ENCODE data around the gene DUSP1. TPM values are rescaled to one million over a fixed set of nuclear protein-coding genes. Genes with fewer than 3 reads are reported as not detected.

Gene DUSP1
- total and polyA plus RNA-seq, 10 of the 15 experiments (the other 5 are each of a cell fraction or from before 2014, with no cell fraction given): 1.4 to 6.2 (median 3.9) TPM

- Histone ChIP-seq H3K27ac (ENCODE audit: control insufficient read depth, insufficient read depth) (no peak overlapping the region), H4K20me1 (ENCODE audit: control insufficient read depth, insufficient read depth) (no peaks in the 10 kb centered on the region), H3K36me3 (ENCODE audit: control insufficient read depth in 2 of 2, insufficient read depth in 2 of 2, low read length in 1 of 2) (no peaks in the 10 kb centered on the region), H3K9me3 (replicated peaks; ENCODE audit: control insufficient read depth, insufficient read depth, low read length) (no peaks in the 10 kb centered on the region), H3K79me2 (ENCODE audit: control insufficient read depth, insufficient read depth, low read length) (no peaks in the 10 kb centered on the region), H3K4me2 (ENCODE audit: control insufficient read depth, insufficient read depth) (no peak overlapping the region), H3K27me3 (replicated peaks in 1 of 2; ENCODE audit: control insufficient read depth in 2 of 2, insufficient read depth in 2 of 2, low read length in 1 of 2) (peaks cover 0 to 2% of the 10 kb centered on the region in 2 experiments; a peak in 2 of 4 replicates), H3K4me3 (no peak overlapping the region), H3K4me1 (ENCODE audit: control insufficient read depth, insufficient read depth, low read length) (no peaks in the 10 kb centered on the region), H2AFZ (ENCODE audit: control insufficient read depth, low read depth, low read length) (no peak overlapping the region), H3K9ac (ENCODE audit: control insufficient read depth, insufficient read depth, low read length) (no peak overlapping the region)
- WGBS (ENCODE audit: insufficient coverage, insufficient replicate concordance, low lambda C conversion rate, missing lambda C conversion rate): 56% methylated on average over 13 of the region's 13 CpGs
- ATAC-seq: no peak
- CTCF ChIA-PET: no interaction called here
- POLR2A ChIA-PET: no interaction called here
- no peak for FAIRE-seq
- TF ChIP-seq YBX1 (IDR thresholded peaks at IDR 0.05) (no peak), ESRRA (IDR thresholded peaks at IDR 0.05; ENCODE audit: low read length) (no peak)
- intact Hi-C loops (cut with micrococcal nuclease; ENCODE audit: unreplicated experiment): no loop called here
- BruUV-seq (replicated peaks): no TSS peak
- RAD21 ChIA-PET (ENCODE audit: unreplicated experiment): no interaction called here
- in situ Hi-C loops (cut with MboI): no loop called here
- SMC1A ChIA-PET (ENCODE audit: uncharacterized antibody, unreplicated experiment): no interaction called here
- no peak for DNase-seq (ENCODE audit: low read depth, low spot score)
Observed at GRCh38 chr5:172729588-172729987, 41.4 kb downstream of the DUSP1 start.

- ChIA-PET SMC1A (ENCODE audit: uncharacterized antibody, unreplicated experiment) (no interaction called here), CTCF (no interaction called here), RAD21 (ENCODE audit: unreplicated experiment) (no interaction called here), POLR2A (interaction anchor here (1.0 kb wide), 1 partner anchor 314 kb away, joined by 3 read pairs; no protein-coding TSS in a partner anchor)
- Histone ChIP-seq H3K79me2 (ENCODE audit: control insufficient read depth, insufficient read depth, low read length) (no peaks in the 10 kb centered on the region), H3K9ac (ENCODE audit: control insufficient read depth, insufficient read depth, low read length) (no peak overlapping the region), H4K20me1 (ENCODE audit: control insufficient read depth, insufficient read depth) (no peaks in the 10 kb centered on the region), H3K4me1 (ENCODE audit: control insufficient read depth, insufficient read depth, low read length) (no peaks in the 10 kb centered on the region), H3K4me2 (ENCODE audit: control insufficient read depth, insufficient read depth) (no peak overlapping the region), H3K36me3 (ENCODE audit: control insufficient read depth in 2 of 2, insufficient read depth in 2 of 2, low read length in 1 of 2) (no peaks in the 10 kb centered on the region), H3K27ac (ENCODE audit: control insufficient read depth, insufficient read depth) (no peak overlapping the region), H2AFZ (ENCODE audit: control insufficient read depth, low read depth, low read length) (no peak overlapping the region), H3K27me3 (replicated peaks in 1 of 2; ENCODE audit: control insufficient read depth in 2 of 2, insufficient read depth in 2 of 2, low read length in 1 of 2) (peaks cover 0 to 1% of the 10 kb centered on the region in 2 experiments; a peak in 2 of 4 replicates), H3K9me3 (replicated peaks; ENCODE audit: control insufficient read depth, insufficient read depth, low read length) (no peaks in the 10 kb centered on the region), H3K4me3 (no peak overlapping the region)
- DNase-seq (ENCODE audit: low read depth, low spot score): no peak
- WGBS (ENCODE audit: insufficient coverage, insufficient replicate concordance, low lambda C conversion rate, missing lambda C conversion rate): 54% methylated on average over 10 of the region's 10 CpGs
- in situ Hi-C loops (cut with MboI): no loop called here
- no peak for ATAC-seq
- FAIRE-seq: no peak
- intact Hi-C loops (cut with micrococcal nuclease; ENCODE audit: unreplicated experiment): no loop called here
- BruUV-seq (replicated peaks): no TSS peak
- TF ChIP-seq TAF1 (IDR thresholded peaks at IDR 0.05; ENCODE audit: borderline replicate concordance, low read depth, low read length): no peak
- TF ChIP-seq ZSCAN29 (IDR thresholded peaks at IDR 0.05): no peak
- no peak for TF ChIP-seq ATF3 (IDR thresholded peaks at IDR 0.05; ENCODE audit: borderline replicate concordance, extremely low read depth, low read depth, low read length)
- no peak for TF ChIP-seq GABPA (IDR thresholded peaks at IDR 0.05; ENCODE audit: low read depth)
- TF ChIP-seq BHLHE40 (IDR thresholded peaks at IDR 0.05; ENCODE audit: borderline replicate concordance in 1 of 2, low read depth in 2 of 2, low read length in 1 of 2): no peak
- TF ChIP-seq CUX1 (IDR thresholded peaks at IDR 0.05; ENCODE audit: insufficient replicate concordance, low read depth, low read length): no peak
- TF ChIP-seq EZH2 (IDR thresholded peaks at IDR 0.05; ENCODE audit: borderline replicate concordance, control insufficient read depth, low read depth, low read length): no peak
- no peak for TF ChIP-seq BRCA1 (IDR thresholded peaks at IDR 0.05; ENCODE audit: low read depth, low read length)
- TF ChIP-seq MAX (IDR thresholded peaks at IDR 0.05; ENCODE audit: low read depth, low read length): no peak
Observed at GRCh38 chr5:172728481-172729241, 42.3 kb downstream of the DUSP1 start.

Data from GM12878 (cell line).